Transverse colon (tissue), 4 donors: ENCODE data around the gene MYH9. TPM values are rescaled to one million over a fixed set of nuclear protein-coding genes. Genes with fewer than 3 reads are reported as not detected.

ENCODE experiments used
- DNase-seq: peaks from one replicate; pipeline ENCODE4 v3.0.0-alpha.2; 2019
- H3K27ac ChIP-seq, 4 donors: fragments of 200-600 bp; sonication (generic); 2 replicates each; pipeline ENCODE4 v1.5.1; 2016 to 2018; ENCODE audit warnings: inconsistent platforms in 4 of 4
- H3K27me3 ChIP-seq: fragments of 200-600 bp; sonication (generic); 2 replicates; pipeline ENCODE4 v1.5.1; 2017; ENCODE audit warnings: inconsistent platforms
- H3K36me3 ChIP-seq, 4 donors: fragments of 200-600 bp; sonication (generic); 2 replicates each; pipeline ENCODE4 v1.5.1; 2017 to 2019; ENCODE audit warnings: inconsistent platforms in 4 of 4
- H3K4me1 ChIP-seq, 4 donors: fragments of 200-600 bp; sonication (generic); 2 replicates each; pipeline ENCODE4 v1.5.1; 2017 to 2020; ENCODE audit warnings: inconsistent platforms in 4 of 4
- H3K4me3 ChIP-seq, 4 donors: fragments of 200-600 bp; sonication (generic); 1 replicate in 1 of 4; 2 replicates in 3 of 4; pipeline versions ENCODE4 v1.5.1 to v1.6.1; 2017 to 2019; ENCODE audit warnings: inconsistent platforms in 4 of 4
- H3K9me3 ChIP-seq, 2 donors: fragments of 200-600 bp; sonication (generic); 2 replicates each; pipeline ENCODE4 v1.5.1; 2017 to 2019; ENCODE audit warnings: inconsistent platforms in 2 of 2
- CTCF ChIP-seq, 5 experiments: fragments of 200-600 bp in 3 of 5; fragments of 450-650 bp in 2 of 5; sonication (generic) in 3 of 5; IDR thresholded peaks; 1 replicate in 2 of 5; 2 replicates in 3 of 5; pipeline ENCODE4 v1.5.1; 2016 to 2017; ENCODE audit warnings: antibody characterized with exemption in 5 of 5, inconsistent platforms in 3 of 5, mild to moderate bottlenecking in 2 of 5, moderate library complexity in 1 of 5
- EP300 ChIP-seq: sonication (generic); formaldehyde crosslinking; IDR thresholded peaks from one replicate; pipeline ENCODE4 v1.6.1; 2017; ENCODE audit warnings: antibody characterized with exemption, low read depth
- POLR2A ChIP-seq: fragments of 450-650 bp; IDR thresholded peaks from one replicate; pipeline ENCODE4 v1.6.1; 2016; ENCODE audit warnings: antibody characterized with exemption, mild to moderate bottlenecking, moderate library complexity
- POLR2AphosphoS5 ChIP-seq, 3 donors: sonication (generic); formaldehyde crosslinking; IDR thresholded peaks; one replicate each; pipeline ENCODE4 v1.6.1; 2016; ENCODE audit warnings: antibody characterized with exemption in 3 of 3
- WGBS, 2 donors: methylation state at CpG; one replicate each; pipeline ENCODE4 v1.1.5; 2018; ENCODE audit warnings: low coverage in 1 of 2; 5-methylcytosine and 5-hydroxymethylcytosine counted together
- in situ Hi-C, 4 donors: fragments of 200-750 bp; cut with MboI; loops; one replicate each; pipeline versions ENCODE4 v1.15.0 to v1.15.1; 2017; ENCODE audit warnings: low sequenced_read_pairs in 3 of 4, low pct_ligation_motif_present in 1 of 4, low pct_unique_long_range_greater_than_20kb in 1 of 4
- intact Hi-C: fragments of 100-400 bp; cut with DNase I; formaldehyde crosslinking; loops from one replicate; pipeline ENCODE4 v1.15.1; 2023; ENCODE audit warnings: low total_unique reads
- total RNA-seq, 4 donors: library from RNA; depleted of rRNA; stranded (reverse); fragments of >200 nt; gene quantifications; one replicate each; pipeline ENCODE4 v1.1.0, GENCODE V29; 2016

The MYH9 gene
- total RNA-seq, 4 donors from 2014 or later, result 385 to 511 (median 460) TPM

GRCh38 chr22:36371920-36372319 lies 15.8 kb downstream of the MYH9 start:
- 64 to 90% methylated on average over 1 to 2 of the region's 2 CpGs for WGBS, 2 donors
- in situ Hi-C loops (no loop called here), intact Hi-C loops (loop anchor here (2.0 kb wide), 1 partner anchor 47 kb away; no protein-coding TSS in a partner anchor)
- Histone ChIP-seq H3K27me3 (no peaks in the 10 kb centered on the region), H3K36me3 (no peaks in the 10 kb centered on the region), H3K4me3 (peak overlapping the region in 1 of 4 donors; percentile 34), H3K27ac (peak overlapping the region; percentile 96 to 100 (median 98)), H3K9me3 (no peaks in the 10 kb centered on the region), H3K4me1 (peaks cover 88 to 100% (median 99%) of the 10 kb centered on the region in 4 donors)
- TF ChIP-seq POLR2A, result no peak
- TF ChIP-seq EP300, result no peak
- no peak for DNase-seq

GRCh38 chr22:36369922-36370791 lies 17.6 kb downstream of the MYH9 start:
- peak; percentile 60 to 76 (median 63) for TF ChIP-seq POLR2AphosphoS5 (IDR thresholded peaks at IDR 0.05)
- peak; percentile 65 for TF ChIP-seq POLR2A
- TF ChIP-seq CTCF (IDR thresholded peaks at IDR 0.05), result no peak
- in situ Hi-C loops, result no loop called here
- no peaks in the 10 kb centered on the region for H3K36me3 ChIP-seq
- no peaks in the 10 kb centered on the region for H3K27me3 ChIP-seq
- peak overlapping the region; percentile 96 to 100 (median 98) for H3K27ac ChIP-seq
- peak overlapping the region in 2 of 4 donors; percentile 2 to 34 for H3K4me3 ChIP-seq
- H3K4me1 ChIP-seq, result peaks cover 96 to 100% (median 100%) of the 10 kb centered on the region in 4 donors
- no peaks in the 10 kb centered on the region for H3K9me3 ChIP-seq
- 5 to 25% methylated on average over 2 to 10 of the region's 11 CpGs for WGBS, 2 donors
- intact Hi-C loops, result no loop called here
- DNase-seq, result peak; percentile 80

GRCh38 chr22:36369004-36369921 lies 18.5 kb downstream of the MYH9 start:
- DNase-seq, result no peak
- in situ Hi-C loops (no loop called here), intact Hi-C loops (no loop called here)
- peak overlapping the region; percentile 96 to 100 (median 98) for H3K27ac ChIP-seq
- peaks cover 96 to 100% (median 100%) of the 10 kb centered on the region in 4 donors for H3K4me1 ChIP-seq
- H3K36me3 ChIP-seq, result no peaks in the 10 kb centered on the region
- WGBS, 2 donors, result 24% methylated on average over 17 of the region's 19 CpGs; no CpG with 5 or more reads in 1 of the 2 donors
- no peaks in the 10 kb centered on the region for H3K27me3 ChIP-seq
- H3K9me3 ChIP-seq, result no peaks in the 10 kb centered on the region
- TF ChIP-seq CTCF (IDR thresholded peaks at IDR 0.05), result peak in 1 of 5 experiments; percentile 7
- TF ChIP-seq POLR2AphosphoS5 (IDR thresholded peaks at IDR 0.05), result no peak
- H3K4me3 ChIP-seq, result peak overlapping the region in 2 of 4 donors; percentile 0 to 24

GRCh38 chr22:36368359-36368983 lies 19.3 kb downstream of the MYH9 start:
- intact Hi-C loops (no loop called here), in situ Hi-C loops (no loop called here)
- 39% methylated on average over 13 of the region's 13 CpGs; no CpG with 5 or more reads in 1 of the 2 donors for WGBS, 2 donors
- Histone ChIP-seq H3K27ac (peak overlapping the region; percentile 96 to 100 (median 98)), H3K27me3 (no peaks in the 10 kb centered on the region), H3K4me1 (peaks cover 96 to 100% (median 100%) of the 10 kb centered on the region in 4 donors), H3K4me3 (peak overlapping the region in 1 of 4 donors; percentile 24), H3K9me3 (no peaks in the 10 kb centered on the region), H3K36me3 (no peaks in the 10 kb centered on the region)
- no peak for DNase-seq
- TF ChIP-seq CTCF (IDR thresholded peaks at IDR 0.05) (peak in 3 of 5 experiments; percentile 11 to 26 (median 21)), POLR2A (no peak), EP300 (no peak), POLR2AphosphoS5 (IDR thresholded peaks at IDR 0.05) (peak in 2 of 3 donors; percentile 8 to 27)
